H9 (cell line): ENCODE measurements around the gene DYNC1H1. TPM values are rescaled to one million over a fixed set of nuclear protein-coding genes. Genes with fewer than 3 reads are reported as not detected.

ENCODE experiments used
- DNase-seq: peaks from one replicate; pipeline ENCODE4 v3.0.0-alpha.2; 2017
- H2AFZ ChIP-seq: one replicate; pipeline ENCODE4 v1.6.1; 2013; ENCODE audit warnings: mild to moderate bottlenecking, low read length, control low read depth, moderate library complexity
- H2AK5ac ChIP-seq: 2 replicates; pipeline ENCODE4 v1.6.1; 2013; ENCODE audit warnings: low read length, control low read depth, mixed read lengths; ENCODE audit not compliant: insufficient read length
- H2BK120ac ChIP-seq: one replicate; pipeline ENCODE4 v1.6.1; 2013; ENCODE audit warnings: low read depth, mild to moderate bottlenecking, low read length, control low read depth, inconsistent platforms; ENCODE audit not compliant: poor library complexity, severe bottlenecking
- H2BK12ac ChIP-seq: 2 replicates; pipeline ENCODE4 v1.6.1; 2013; ENCODE audit warnings: low read length, control low read depth, mixed read lengths, low read depth; ENCODE audit not compliant: insufficient read length
- H2BK15ac ChIP-seq: 2 replicates; pipeline ENCODE4 v1.6.1; 2013; ENCODE audit warnings: low read depth, low read length, control low read depth
- H2BK20ac ChIP-seq: one replicate; pipeline ENCODE4 v1.6.1; 2013; ENCODE audit warnings: low read depth, mild to moderate bottlenecking, low read length, control low read depth, inconsistent platforms; ENCODE audit not compliant: poor library complexity, severe bottlenecking
- H2BK5ac ChIP-seq: 2 replicates; pipeline ENCODE4 v1.6.1; 2013; ENCODE audit warnings: low read length, control low read depth, mixed read lengths; ENCODE audit not compliant: insufficient read length
- H3K14ac ChIP-seq: 2 replicates; pipeline ENCODE4 v1.6.1; 2013; ENCODE audit warnings: low read length, control low read depth; ENCODE audit not compliant: insufficient read depth
- H3K18ac ChIP-seq: 2 replicates; pipeline ENCODE4 v1.6.1; 2013; ENCODE audit warnings: low read depth, mild to moderate bottlenecking, mixed read lengths, low read length, control low read depth; ENCODE audit not compliant: insufficient read length
- H3K23ac ChIP-seq: 2 replicates; pipeline ENCODE4 v1.6.1; 2013; ENCODE audit warnings: low read length, control low read depth, mixed read lengths, low read depth; ENCODE audit not compliant: insufficient read length
- H3K23me2 ChIP-seq: 2 replicates; pipeline ENCODE4 v1.6.1; 2013; ENCODE audit warnings: low read depth, mild to moderate bottlenecking, mixed read lengths, low read length, control low read depth; ENCODE audit not compliant: insufficient read length, poor library complexity, severe bottlenecking
- H3K27ac ChIP-seq: 2 replicates; pipeline ENCODE4 v1.5.1; 2013; ENCODE audit warnings: low read length, control low read depth, mixed read lengths, low read depth; ENCODE audit not compliant: insufficient read length
- H3K27me3 ChIP-seq: 2 replicates; pipeline ENCODE4 v1.6.1; 2013; ENCODE audit warnings: low read length, control low read depth, inconsistent platforms; ENCODE audit not compliant: insufficient read depth
- H3K4ac ChIP-seq: 2 replicates; pipeline ENCODE4 v1.6.1; 2013; ENCODE audit warnings: low read depth, mild to moderate bottlenecking, control low read depth, inconsistent platforms, low read length, moderate library complexity
- H3K4me1 ChIP-seq: 2 replicates; pipeline ENCODE4 v1.6.1; 2013; ENCODE audit warnings: low read length, control low read depth, inconsistent platforms; ENCODE audit not compliant: insufficient read depth
- H3K4me2 ChIP-seq: 2 replicates; pipeline ENCODE4 v1.6.1; 2013; ENCODE audit warnings: low read length, control low read depth, mixed read lengths; ENCODE audit not compliant: insufficient read length, insufficient read depth
- H3K56ac ChIP-seq: 2 replicates; pipeline ENCODE4 v1.6.1; 2013; ENCODE audit warnings: low read depth, mild to moderate bottlenecking, mixed read lengths, low read length, control low read depth; ENCODE audit not compliant: insufficient read length
- H3K79me1 ChIP-seq: 2 replicates; pipeline ENCODE4 v1.6.1; 2013; ENCODE audit warnings: low read depth, mild to moderate bottlenecking, moderate library complexity, low read length, control low read depth, inconsistent platforms; ENCODE audit not compliant: insufficient read depth, poor library complexity, severe bottlenecking
- H3K79me2 ChIP-seq: 2 replicates; pipeline ENCODE4 v1.6.1; 2013; ENCODE audit warnings: low read length, control low read depth, inconsistent platforms; ENCODE audit not compliant: insufficient read depth
- H3K9ac ChIP-seq: 2 replicates; pipeline ENCODE4 v1.6.1; 2013; ENCODE audit warnings: low read length, control low read depth, mixed read lengths; ENCODE audit not compliant: insufficient read length; ENCODE audit errors: extremely low read depth
- H3K9me3 ChIP-seq: one replicate; pipeline ENCODE4 v1.6.1; 2013; ENCODE audit warnings: low read depth, low read length, inconsistent platforms; ENCODE audit not compliant: control insufficient read depth
- H3T11ph ChIP-seq: one replicate; pipeline ENCODE4 v1.6.1; 2013; ENCODE audit warnings: mild to moderate bottlenecking, low read length, control low read depth, inconsistent platforms
- H4K20me1 ChIP-seq: one replicate; pipeline ENCODE4 v1.6.1; 2013; ENCODE audit not compliant: control insufficient read depth, insufficient read length, insufficient read depth
- H4K5ac ChIP-seq: 2 replicates; pipeline ENCODE4 v1.6.1; 2013; ENCODE audit warnings: low read depth, mild to moderate bottlenecking, mixed read lengths, low read length, control low read depth; ENCODE audit not compliant: insufficient read length
- H4K8ac ChIP-seq: replicated peaks from 2 replicates; pipeline ENCODE4 v1.6.1; 2013; ENCODE audit warnings: low read length, control low read depth, mixed read lengths, low read depth; ENCODE audit not compliant: insufficient read length
- H4K91ac ChIP-seq: 2 replicates; pipeline ENCODE4 v1.6.1; 2013; ENCODE audit warnings: low read depth, mild to moderate bottlenecking, moderate library complexity, mixed read lengths, low read length, control low read depth; ENCODE audit not compliant: insufficient read length
- H3K27ac Mint-ChIP-seq, 3 experiments: 2 replicates in 2 of 3; 3 replicates in 1 of 3; pipeline ENCODE4 v1.8.0; 2020 to 2021; ENCODE audit warnings: mixed read lengths in 3 of 3, mild to moderate bottlenecking in 1 of 3, moderate library complexity in 1 of 3
- H3K27me3 Mint-ChIP-seq: 2 replicates; pipeline ENCODE4 v1.8.0; 2021; ENCODE audit warnings: low read depth, mild to moderate bottlenecking, moderate library complexity, mixed read lengths
- H3K36me3 Mint-ChIP-seq, 3 experiments: 2 replicates in 2 of 3; 3 replicates in 1 of 3; pipeline ENCODE4 v1.8.0; 2020 to 2021; ENCODE audit warnings: low read depth in 3 of 3, mixed read lengths in 3 of 3; ENCODE audit not compliant: insufficient read depth in 1 of 3
- H3K4me1 Mint-ChIP-seq, 2 experiments: 2 replicates each; pipeline ENCODE4 v1.8.0; 2020; ENCODE audit warnings: mixed read lengths in 2 of 2
- H3K4me3 Mint-ChIP-seq, 2 experiments: 2 replicates in 1 of 2; 3 replicates in 1 of 2; pipeline ENCODE4 v1.8.0; 2020 to 2021; ENCODE audit warnings: mild to moderate bottlenecking in 2 of 2, mixed read lengths in 2 of 2, moderate library complexity in 1 of 2
- H3K9me3 Mint-ChIP-seq, 2 experiments: 2 replicates in 1 of 2; 3 replicates in 1 of 2; pipeline ENCODE4 v1.8.0; 2020; ENCODE audit warnings: mild to moderate bottlenecking in 2 of 2, mixed read lengths in 2 of 2, moderate library complexity in 1 of 2
- CTCF ChIP-seq: fragments of 200-600 bp; sonication (generic); conservative IDR thresholded peaks from 3 replicates; pipeline ENCODE4 v1.8.0; 2021; ENCODE audit warnings: antibody characterized with exemption, mild to moderate bottlenecking
- WGBS: extraction: QIAGEN DNeasy Blood & Tissue Kit; methylation state at CpG from one replicate; pipeline ENCODE4 v1.1.7; 2013; ENCODE audit warnings: missing lambda C conversion rate, low lambda C conversion rate, mixed read lengths; ENCODE audit not compliant: insufficient read length; ENCODE audit errors: extremely low coverage; 5-methylcytosine and 5-hydroxymethylcytosine counted together
- total RNA-seq: library from RNA; stranded (reverse); gene quantifications from 2 replicates; pipeline ENCODE4 v1.2.1, GENCODE V29; 2021

DYNC1H1 gene
- total RNA-seq, 1 experiment from 2014 or later = 359 TPM

- no peak for TF ChIP-seq CTCF
- Histone ChIP-seq H2AK5ac (no peak overlapping the region), H4K8ac (no peak overlapping the region), H2BK20ac (no peak overlapping the region), H3K4ac (no peak overlapping the region), H3K27me3 (no peaks in the 10 kb centered on the region), H2BK15ac (no peak overlapping the region), H3K27ac (no peak overlapping the region), H4K20me1 (no peaks in the 10 kb centered on the region), H2BK12ac (no peak overlapping the region), H3K9me3 (no peaks in the 10 kb centered on the region), H4K91ac (no peak overlapping the region), H3K14ac (no peak overlapping the region; the same call in 1 of the 2 replicates), H3K79me2 (no peaks in the 10 kb centered on the region), H2BK120ac (no peak overlapping the region), H3K4me2 (no peak overlapping the region), H2AFZ (no peak overlapping the region), H3K23me2 (no peaks in the 10 kb centered on the region), H3K79me1 (no peaks in the 10 kb centered on the region), H3K4me1 (peaks cover 4% of the 10 kb centered on the region; the same call in 1 of the 2 replicates), H2BK5ac (no peak overlapping the region), H3T11ph (no peak overlapping the region), H3K23ac (no peak overlapping the region), H3K9ac (no peak overlapping the region), H3K18ac (no peak overlapping the region), H4K5ac (no peak overlapping the region), H3K56ac (no peak overlapping the region)
- Mint-ChIP-seq H3K9me3 (no peaks in the 10 kb centered on the region), H3K4me1 (peaks cover 29 to 44% of the 10 kb centered on the region in 2 experiments), H3K27me3 (no peaks in the 10 kb centered on the region; the same call in 1 of the 2 replicates), H3K36me3 (peaks cover 0 to 20% (median 16%) of the 10 kb centered on the region in 3 experiments), H3K4me3 (peak overlapping the region in 1 of 2 experiments; percentile 48; a peak in 2 of 5 replicates), H3K27ac (peak overlapping the region; percentile 38 to 85 (median 68); a peak in 6 of 7 replicates)
- WGBS = no CpG with 5 or more reads among the region's 23 CpGs
- no peak for DNase-seq
These were observed 48.2 kb upstream of the DYNC1H1 start for GRCh38 chr14:101915871-101916815.
